HG03439 (cell line): ENCODE data around the gene COA1.

ENCODE experiments used
- ATAC-seq: cut with Tn5 transposase; IDR thresholded peaks from one replicate; pipeline ENCODE4 v1.9.1; 2021; ENCODE audit warnings: mild to moderate bottlenecking, moderate library complexity; ENCODE audit not compliant: unreplicated experiment

Gene COA1

GRCh38 chr7:43658718-43659548 lies 70.4 kb downstream of the COA1 start:
- no peak for ATAC-seq

GRCh38 chr7:43656997-43657396 lies 72.3 kb downstream of the COA1 start:
- ATAC-seq, result no peak

GRCh38 chr7:43655584-43655983 lies 73.7 kb downstream of the COA1 start:
- ATAC-seq, result no peak

DNA sequence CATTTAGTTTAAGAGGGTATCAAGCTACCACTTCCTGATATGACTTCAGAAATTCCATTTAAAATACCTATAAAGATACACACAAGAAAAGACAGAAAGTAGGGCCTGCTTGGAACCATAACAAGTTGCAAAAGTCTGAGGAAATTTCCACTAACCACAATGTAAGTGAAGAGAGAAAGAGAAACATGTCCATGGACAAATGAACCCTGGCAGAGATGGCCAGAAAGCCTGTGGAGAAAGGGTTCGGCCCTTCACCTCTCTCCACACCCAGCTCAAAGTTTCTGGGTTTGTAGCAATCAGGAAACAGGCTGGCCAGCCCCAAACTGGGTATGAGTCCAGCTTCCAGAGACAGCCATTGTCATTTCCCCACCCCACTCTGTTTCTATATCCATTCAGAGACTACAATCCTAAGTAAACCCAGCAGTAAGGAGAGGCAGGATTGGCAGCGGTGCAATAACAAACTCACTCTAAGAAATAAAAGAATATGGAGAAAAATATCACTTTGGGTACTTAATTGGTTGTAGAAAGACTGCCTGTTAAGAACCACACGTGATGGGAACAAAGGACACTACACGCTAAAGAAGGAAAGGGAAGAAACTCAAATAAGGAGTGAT lies 75.3 kb downstream of the COA1 start:
- ATAC-seq, result no peak

DNA sequence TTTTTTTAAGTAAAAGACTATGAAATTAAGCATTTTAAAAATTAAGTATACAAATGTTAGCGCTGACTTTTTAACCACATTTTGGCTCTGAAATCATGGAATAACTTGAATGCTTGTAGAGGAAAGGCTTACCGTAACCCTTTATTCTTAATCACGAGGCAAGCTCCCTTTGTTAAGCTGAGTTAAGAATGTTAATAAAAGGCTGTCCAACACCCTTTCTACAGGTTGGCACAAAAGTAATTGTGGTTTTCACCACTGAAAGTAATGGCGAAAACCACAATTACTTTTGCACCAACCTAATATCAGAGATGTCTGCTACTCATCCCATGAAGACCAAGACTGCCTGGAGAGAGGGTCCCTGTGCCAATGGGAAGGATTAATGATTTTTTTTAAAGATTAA lies 75.9 kb downstream of the COA1 start:
- ATAC-seq, result no peak

GRCh38 chr7:43652364-43652763 lies 77.0 kb downstream of the COA1 start:
- no peak for ATAC-seq

DNA sequence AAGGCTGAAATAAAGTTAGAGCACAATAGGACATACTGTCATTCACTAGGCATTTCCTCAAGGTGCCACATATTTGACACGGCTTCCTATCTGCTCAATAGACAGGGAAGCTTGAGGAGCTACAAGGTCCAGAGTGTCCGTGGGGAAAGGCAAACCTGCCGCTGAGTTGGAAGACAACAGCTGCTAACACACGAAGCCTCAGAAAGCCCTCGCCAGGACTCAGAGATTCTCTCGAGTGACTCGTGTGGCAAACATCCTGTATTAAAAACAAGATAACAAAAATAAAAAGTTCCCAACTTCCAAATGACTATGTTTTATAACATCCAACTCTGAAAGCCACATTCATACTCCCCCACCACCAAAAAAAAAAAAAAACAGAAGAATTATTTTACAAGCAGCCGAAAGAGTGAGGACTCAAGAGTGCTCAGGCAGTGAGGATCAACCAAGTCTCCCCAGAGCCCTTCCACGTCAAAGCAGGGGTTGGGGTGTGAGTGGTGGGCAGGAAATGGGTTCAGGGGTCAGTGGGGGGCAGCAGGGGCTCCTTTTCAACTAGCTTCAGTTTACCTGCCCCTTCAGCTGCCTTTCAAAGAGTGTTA lies 78.8 kb downstream of the COA1 start:
- no peak for ATAC-seq

DNA sequence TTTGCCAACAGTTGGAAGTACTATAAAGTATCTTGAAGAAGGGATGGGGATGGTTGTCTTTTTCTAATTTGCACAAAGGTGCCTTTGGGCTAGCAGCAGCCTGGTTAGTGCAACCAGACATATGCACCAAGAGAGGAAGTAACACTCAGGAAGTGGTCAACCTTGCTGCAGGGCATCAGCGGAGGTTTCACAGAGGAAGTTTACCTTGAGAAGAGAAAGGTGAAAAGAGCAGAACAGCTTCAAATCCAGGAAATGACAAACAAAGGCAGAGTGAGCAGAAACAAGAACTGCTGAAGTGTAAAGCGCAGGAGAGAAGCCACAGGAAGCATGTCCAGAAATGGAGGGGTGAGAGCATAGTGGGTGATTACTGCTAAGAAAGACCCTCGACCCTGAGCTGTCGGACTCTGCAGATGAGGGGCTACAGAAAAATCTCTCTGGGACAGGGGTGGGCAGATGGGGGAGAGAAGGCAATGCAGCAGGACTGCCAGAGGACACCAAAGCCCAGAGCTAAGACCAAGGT lies 79.5 kb downstream of the COA1 start:
- peak; percentile 54 for ATAC-seq

GRCh38 chr7:43648473-43649406 lies 80.6 kb downstream of the COA1 start:
- peak; percentile 57 for ATAC-seq

- ATAC-seq, result no peak
Measured at GRCh38 chr7:43647673-43648472, 81.5 kb downstream of the COA1 start.

GRCh38 chr7:43647339-43647672 lies 82.0 kb downstream of the COA1 start:
- no peak for ATAC-seq

DNA sequence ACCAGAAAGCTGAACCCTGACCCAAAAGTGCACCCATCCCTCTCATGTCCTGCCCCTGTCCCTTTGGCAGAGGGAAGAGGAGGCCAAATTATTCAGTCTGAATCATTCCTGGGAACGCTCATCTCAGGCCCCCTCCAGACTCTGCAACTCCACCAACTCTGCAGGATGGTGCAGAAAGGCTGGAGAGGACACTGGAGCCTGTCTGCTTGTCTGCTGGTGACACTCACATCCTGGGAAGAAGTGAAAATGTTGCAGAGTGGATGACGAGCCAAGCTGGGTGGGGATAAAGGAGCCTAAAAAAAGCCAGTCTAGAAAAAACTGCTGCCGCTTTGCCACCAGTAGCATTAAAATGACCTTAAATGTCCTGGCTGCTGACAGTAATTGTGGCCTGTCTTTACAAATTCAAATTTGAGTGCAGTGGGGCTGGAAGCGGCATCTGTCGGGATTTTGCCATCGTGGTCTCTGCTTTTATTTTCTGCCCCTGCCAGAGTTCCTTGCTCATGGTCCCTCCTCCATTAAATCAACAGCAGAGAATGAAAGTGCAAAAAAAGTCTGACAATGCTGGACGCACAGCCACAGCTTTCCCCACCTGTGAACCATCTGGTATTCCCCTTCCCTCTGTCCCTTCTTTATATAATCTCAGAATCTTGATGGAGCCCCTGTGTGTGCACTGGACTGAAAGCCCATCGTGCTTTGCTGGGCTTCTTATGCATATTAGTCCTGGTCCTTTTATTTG lies 82.6 kb downstream of the COA1 start:
- ATAC-seq, result no peak

- no peak for ATAC-seq
Measured at GRCh38 chr7:43645699-43646226, 83.6 kb downstream of the COA1 start.

DNA sequence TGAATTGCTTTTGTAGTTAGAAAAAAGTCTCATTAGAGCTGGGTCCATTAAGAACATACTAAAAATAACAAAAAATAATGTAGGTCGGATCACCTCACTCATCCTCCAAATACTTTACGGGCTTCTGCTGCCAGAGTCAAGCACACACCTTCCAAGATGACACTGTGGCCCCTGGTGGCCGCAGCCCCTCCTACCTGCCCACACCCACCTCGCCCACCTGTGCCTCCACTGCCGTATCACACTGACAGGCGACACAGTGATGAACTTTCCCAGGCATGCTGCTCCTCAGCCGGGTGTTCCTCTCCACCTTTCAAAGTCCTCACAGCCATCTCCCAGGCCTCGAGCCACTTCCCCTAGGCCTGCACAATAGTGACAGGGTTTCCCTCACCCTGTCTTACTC lies 85.5 kb downstream of the COA1 start:
- ATAC-seq, result no peak

DNA sequence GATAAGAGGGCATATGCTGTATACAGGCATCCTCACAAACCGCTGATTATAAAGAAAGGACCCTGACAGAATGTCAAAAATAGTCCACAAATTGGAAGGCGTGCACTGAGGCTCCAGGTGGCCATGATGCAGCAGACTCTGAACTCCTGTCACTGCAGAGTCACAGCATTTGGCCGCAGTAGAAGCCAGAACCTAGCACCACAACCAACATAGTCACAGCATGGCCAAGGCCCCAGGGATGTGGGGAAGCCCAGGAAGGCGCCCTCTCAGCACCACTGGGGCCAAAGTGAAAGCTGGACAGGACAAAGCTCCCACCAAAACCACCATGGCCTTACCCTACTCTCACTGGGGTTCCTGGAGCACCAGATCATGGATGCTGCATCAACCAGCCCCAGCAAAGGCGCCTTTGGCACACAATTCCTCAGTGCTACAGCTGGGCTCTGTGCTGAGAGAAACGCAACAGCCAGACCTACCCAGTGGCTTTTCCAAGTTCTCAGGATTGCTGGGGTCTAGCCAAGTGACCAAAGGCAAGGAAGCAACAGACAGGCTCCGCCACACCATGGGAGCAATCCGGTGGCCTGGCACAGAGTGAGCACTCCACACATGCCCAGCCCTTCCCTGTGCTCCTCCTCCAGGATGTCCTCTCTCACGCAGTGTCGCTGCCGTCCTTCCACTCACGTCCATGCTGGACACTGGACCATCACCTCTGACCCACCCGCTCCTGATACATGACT lies 86.3 kb downstream of the COA1 start:
- no peak for ATAC-seq

DNA sequence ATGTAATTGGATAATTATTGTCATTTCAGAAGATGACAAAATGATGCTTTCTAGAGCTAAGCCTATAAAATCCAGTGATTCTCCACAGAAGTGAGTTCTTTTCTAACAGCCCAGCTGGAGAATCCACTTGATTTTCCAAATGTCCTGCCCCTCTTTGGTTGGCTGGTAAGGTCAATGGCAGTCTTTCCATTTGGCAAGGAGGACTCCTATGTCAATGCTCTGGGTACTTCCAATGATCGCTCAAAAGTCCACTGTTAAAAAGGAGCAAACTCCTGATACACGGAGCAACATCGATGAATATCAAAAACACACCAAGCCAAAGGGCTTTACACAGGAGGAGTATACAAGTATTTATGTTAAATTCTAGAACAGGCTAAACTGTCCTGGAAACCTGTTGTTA lies 88.6 kb downstream of the COA1 start:
- no peak for ATAC-seq

- ATAC-seq, result no peak
Measured at GRCh38 chr7:43639858-43640491, 89.3 kb downstream of the COA1 start.
